ENCODE results near the gene TAGLN. TPM values are rescaled to one million over a fixed set of nuclear protein-coding genes. Genes with fewer than 3 reads are reported as not detected.
A peak's percentile ranks its signal among the peaks of the same experiment; 100 is the strongest.
"Not testable (repeated sequence)": the region's sequence is repeated elsewhere in the genome, so short reads cannot be mapped to it uniquely, and the experiment has no call there.

TAGLN gene
- total and polyA plus RNA-seq, 2 donors (not counting 1 experiment from before 2014, with no cell fraction given), result 824 to 4,435 TPM

DNA sequence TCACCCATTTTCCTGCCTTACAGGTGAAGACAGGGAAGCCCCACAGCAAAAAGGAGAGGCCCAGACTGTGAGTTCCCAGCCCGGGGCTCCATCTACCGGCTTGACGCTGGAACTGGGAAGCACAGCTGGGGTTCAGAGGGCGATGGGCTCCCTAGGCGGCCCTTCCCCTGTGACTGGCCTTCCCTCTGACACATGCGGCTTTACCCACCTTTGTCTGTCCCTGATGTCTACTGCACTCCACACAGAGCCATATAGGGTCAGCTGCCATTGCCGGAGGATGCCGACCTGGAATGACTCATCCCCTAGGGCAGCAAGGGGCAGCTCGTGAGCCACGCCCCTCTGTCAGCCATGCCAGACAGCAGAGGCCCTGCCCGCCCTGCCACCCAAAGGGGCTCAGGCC is 7.7 kb downstream of the TAGLN start:
- DNase-seq (ENCODE audit: low read depth in 2 of 2); H3K27me3 ChIP-seq (ENCODE audit: control insufficient read depth, insufficient read depth, low read length); H3K9me3 ChIP-seq (ENCODE audit: control insufficient read depth, insufficient read depth, low read depth, low read length); H3K27ac ChIP-seq (ENCODE audit: insufficient read depth, low read length); H3K9ac ChIP-seq (ENCODE audit: insufficient read depth, low read length); H4K20me1 ChIP-seq (ENCODE audit: control insufficient read depth, extremely low read depth, insufficient read depth, low read length); H2AFZ ChIP-seq (ENCODE audit: low read length); H3K4me2 ChIP-seq (ENCODE audit: extremely low read depth, insufficient read depth, low read length); H3K4me3 ChIP-seq (replicated peaks in 1 of 4; ENCODE audit: control extremely low read depth in 1 of 4, insufficient read depth in 1 of 4, low read depth in 3 of 4, low read length in 4 of 4): not testable (repeated sequence)
- Histone ChIP-seq H3K4me1 (ENCODE audit: control insufficient read depth, extremely low read depth, insufficient read depth, low read length) (peaks cover 28% of the 10 kb centered on the region), H3K79me2 (ENCODE audit: control insufficient read depth, insufficient read depth, low read length) (peaks cover 21% of the 10 kb centered on the region), H3K36me3 (ENCODE audit: control insufficient read depth, insufficient read depth, low read length) (peaks cover 16% of the 10 kb centered on the region)

DNA sequence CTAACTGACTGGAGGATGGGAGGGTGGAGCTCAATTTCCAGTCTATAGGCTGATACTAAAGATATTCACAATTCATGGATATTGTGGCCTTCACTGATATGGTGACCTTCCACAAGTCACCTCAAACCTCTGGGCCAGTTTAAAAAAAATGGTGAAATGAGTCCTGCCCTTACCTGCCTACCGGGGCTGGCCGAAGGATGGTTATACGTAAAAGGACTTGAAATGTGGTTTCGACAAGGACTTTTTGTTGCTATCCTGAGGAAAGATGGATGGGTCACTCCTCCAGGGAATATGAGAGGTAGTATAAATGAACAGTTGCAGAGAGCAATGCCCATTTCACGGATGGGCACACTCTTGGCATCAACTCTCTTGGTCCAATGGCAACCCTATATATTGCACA is 8.3 kb downstream of the TAGLN start:
- not testable (repeated sequence) for H3K9me3 ChIP-seq (ENCODE audit: control insufficient read depth, insufficient read depth, low read depth, low read length); H3K4me2 ChIP-seq (ENCODE audit: extremely low read depth, insufficient read depth, low read length); H3K4me3 ChIP-seq (replicated peaks in 1 of 4; ENCODE audit: control extremely low read depth in 1 of 4, insufficient read depth in 1 of 4, low read depth in 3 of 4, low read length in 4 of 4); H3K27ac ChIP-seq (ENCODE audit: insufficient read depth, low read length); H4K20me1 ChIP-seq (ENCODE audit: control insufficient read depth, extremely low read depth, insufficient read depth, low read length); H3K9ac ChIP-seq (ENCODE audit: insufficient read depth, low read length); H3K27me3 ChIP-seq (ENCODE audit: control insufficient read depth, insufficient read depth, low read length); DNase-seq (ENCODE audit: low read depth in 2 of 2); H2AFZ ChIP-seq (ENCODE audit: low read length)
- peaks cover 16% of the 10 kb centered on the region for H3K36me3 ChIP-seq (ENCODE audit: control insufficient read depth, insufficient read depth, low read length)
- H3K4me1 ChIP-seq (ENCODE audit: control insufficient read depth, extremely low read depth, insufficient read depth, low read length), result peaks cover 22% of the 10 kb centered on the region
- peaks cover 15% of the 10 kb centered on the region for H3K79me2 ChIP-seq (ENCODE audit: control insufficient read depth, insufficient read depth, low read length)

DNA sequence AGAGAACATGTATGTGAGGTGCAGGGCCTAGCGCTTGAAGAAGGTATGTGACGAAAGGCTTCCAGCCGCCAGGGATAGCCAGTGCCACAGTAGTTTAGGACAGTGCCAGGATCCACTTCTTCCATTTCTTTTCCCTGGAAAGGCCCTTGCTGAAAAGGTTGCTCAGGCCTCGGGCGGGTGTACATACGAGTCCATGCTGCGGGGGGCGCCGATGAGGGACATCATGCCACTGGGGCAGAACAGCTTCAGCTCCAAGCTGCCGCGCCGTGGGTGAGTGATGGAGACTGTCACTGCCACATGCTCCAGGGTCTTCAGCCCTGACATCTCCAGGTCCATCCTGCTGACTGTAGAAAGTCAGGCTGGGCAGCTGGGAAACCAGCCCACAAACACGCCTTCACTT is 9.5 kb downstream of the TAGLN start:
- Histone ChIP-seq H3K36me3 (ENCODE audit: control insufficient read depth, insufficient read depth, low read length) (peaks cover 12% of the 10 kb centered on the region), H3K4me1 (ENCODE audit: control insufficient read depth, extremely low read depth, insufficient read depth, low read length) (peaks cover 14% of the 10 kb centered on the region)
- not testable (repeated sequence) for H3K27ac ChIP-seq (ENCODE audit: insufficient read depth, low read length); DNase-seq (ENCODE audit: low read depth in 2 of 2); H4K20me1 ChIP-seq (ENCODE audit: control insufficient read depth, extremely low read depth, insufficient read depth, low read length); H3K4me2 ChIP-seq (ENCODE audit: extremely low read depth, insufficient read depth, low read length); H3K27me3 ChIP-seq (ENCODE audit: control insufficient read depth, insufficient read depth, low read length); H3K9me3 ChIP-seq (ENCODE audit: control insufficient read depth, insufficient read depth, low read depth, low read length); H2AFZ ChIP-seq (ENCODE audit: low read length); H3K4me3 ChIP-seq (replicated peaks in 1 of 4; ENCODE audit: control extremely low read depth in 1 of 4, insufficient read depth in 1 of 4, low read depth in 3 of 4, low read length in 4 of 4); H3K9ac ChIP-seq (ENCODE audit: insufficient read depth, low read length); H3K79me2 ChIP-seq (ENCODE audit: control insufficient read depth, insufficient read depth, low read length)

DNA sequence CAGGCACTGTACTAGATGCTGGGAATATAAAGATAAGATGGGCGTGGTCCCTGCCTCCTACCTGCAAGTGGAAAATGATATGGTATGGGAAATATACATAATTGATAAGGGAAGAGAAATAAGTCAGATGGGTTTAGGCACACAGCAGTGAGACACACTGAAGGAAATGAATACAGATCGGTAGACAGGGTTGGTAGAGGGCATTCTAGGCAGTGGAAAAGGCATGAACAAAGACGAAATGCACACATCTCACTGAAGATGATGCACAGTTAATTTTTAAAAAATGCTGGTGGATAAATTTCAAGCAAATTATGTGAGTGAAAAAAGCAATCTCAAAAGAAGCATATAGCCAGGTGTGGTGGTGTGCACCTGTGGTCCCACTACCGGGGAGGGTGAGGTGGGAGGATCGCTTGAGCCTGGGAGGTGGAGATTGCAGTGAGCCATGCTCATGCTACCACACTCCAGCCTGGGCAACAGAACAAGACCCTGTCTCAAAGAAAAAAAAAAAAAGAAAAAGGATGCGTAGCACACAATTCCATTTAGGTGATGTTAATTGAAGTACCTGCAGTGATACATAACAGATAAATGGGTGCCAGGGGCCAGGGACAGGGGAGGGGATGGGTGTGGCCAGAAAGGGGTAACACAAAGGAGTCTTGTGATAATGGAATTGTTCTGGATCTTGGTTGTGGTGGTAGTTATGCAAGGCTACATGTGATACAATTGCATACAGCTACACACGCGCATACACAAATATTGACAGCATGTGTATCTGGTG is 10.4 kb downstream of the TAGLN start:
- H3K79me2 ChIP-seq (ENCODE audit: control insufficient read depth, insufficient read depth, low read length); H3K27ac ChIP-seq (ENCODE audit: insufficient read depth, low read length); H3K4me2 ChIP-seq (ENCODE audit: extremely low read depth, insufficient read depth, low read length); H3K9ac ChIP-seq (ENCODE audit: insufficient read depth, low read length); H3K27me3 ChIP-seq (ENCODE audit: control insufficient read depth, insufficient read depth, low read length); H2AFZ ChIP-seq (ENCODE audit: low read length); H3K36me3 ChIP-seq (ENCODE audit: control insufficient read depth, insufficient read depth, low read length); H3K9me3 ChIP-seq (ENCODE audit: control insufficient read depth, insufficient read depth, low read depth, low read length); H4K20me1 ChIP-seq (ENCODE audit: control insufficient read depth, extremely low read depth, insufficient read depth, low read length); H3K4me1 ChIP-seq (ENCODE audit: control insufficient read depth, extremely low read depth, insufficient read depth, low read length); H3K4me3 ChIP-seq (replicated peaks in 1 of 4; ENCODE audit: control extremely low read depth in 1 of 4, insufficient read depth in 1 of 4, low read depth in 3 of 4, low read length in 4 of 4): not testable (repeated sequence)
- DNase-seq (ENCODE audit: low read depth in 2 of 2), result peak in 1 of 2 donors; percentile 55

DNA sequence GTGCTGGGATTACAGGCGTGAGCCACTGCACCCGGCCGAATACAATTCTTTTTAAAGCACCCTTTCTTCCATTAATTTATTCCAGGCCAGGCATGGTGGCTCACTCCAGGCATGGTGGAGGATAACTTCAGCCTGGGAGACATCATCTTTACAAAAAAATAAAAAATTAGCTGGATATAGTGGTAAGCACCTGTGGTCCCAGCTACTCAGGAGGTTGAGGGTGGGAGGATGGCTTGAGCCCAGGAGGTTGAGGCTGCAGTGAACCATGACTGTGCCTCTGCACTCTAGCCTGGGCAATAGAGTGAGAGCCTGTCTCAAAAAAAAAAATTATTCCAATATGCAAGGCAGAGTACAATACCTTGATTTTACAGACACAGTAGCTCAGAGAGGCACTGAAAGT is 11.4 kb downstream of the TAGLN start:
- H3K9ac ChIP-seq (ENCODE audit: insufficient read depth, low read length), result no peak overlapping the region
- TF ChIP-seq EZH2 (IDR thresholded peaks at IDR 0.05; ENCODE audit: low read length, missing control alignments), result no peak
- TF ChIP-seq, protein P1, sequence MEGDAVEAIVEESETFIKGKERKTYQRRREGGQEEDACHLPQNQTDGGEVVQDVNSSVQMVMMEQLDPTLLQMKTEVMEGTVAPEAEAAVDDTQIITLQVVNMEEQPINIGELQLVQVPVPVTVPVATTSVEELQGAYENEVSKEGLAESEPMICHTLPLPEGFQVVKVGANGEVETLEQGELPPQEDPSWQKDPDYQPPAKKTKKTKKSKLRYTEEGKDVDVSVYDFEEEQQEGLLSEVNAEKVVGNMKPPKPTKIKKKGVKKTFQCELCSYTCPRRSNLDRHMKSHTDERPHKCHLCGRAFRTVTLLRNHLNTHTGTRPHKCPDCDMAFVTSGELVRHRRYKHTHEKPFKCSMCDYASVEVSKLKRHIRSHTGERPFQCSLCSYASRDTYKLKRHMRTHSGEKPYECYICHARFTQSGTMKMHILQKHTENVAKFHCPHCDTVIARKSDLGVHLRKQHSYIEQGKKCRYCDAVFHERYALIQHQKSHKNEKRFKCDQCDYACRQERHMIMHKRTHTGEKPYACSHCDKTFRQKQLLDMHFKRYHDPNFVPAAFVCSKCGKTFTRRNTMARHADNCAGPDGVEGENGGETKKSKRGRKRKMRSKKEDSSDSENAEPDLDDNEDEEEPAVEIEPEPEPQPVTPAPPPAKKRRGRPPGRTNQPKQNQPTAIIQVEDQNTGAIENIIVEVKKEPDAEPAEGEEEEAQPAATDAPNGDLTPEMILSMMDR (conservative IDR thresholded peaks at IDR 0.05 in 1 of 2, IDR thresholded peaks at IDR 0.05 in 1 of 2; ENCODE audit: low read depth in 1 of 2, low read length in 2 of 2), result no peak

More for the DNA sequence above, 11.4 kb downstream of the TAGLN start:
- no peak overlapping the region for H2AFZ ChIP-seq (ENCODE audit: low read length)
- no peak overlapping the region for H3K4me2 ChIP-seq (ENCODE audit: extremely low read depth, insufficient read depth, low read length)
- no peak for DNase-seq (ENCODE audit: low read depth in 2 of 2)
- H3K4me1 ChIP-seq (ENCODE audit: control insufficient read depth, extremely low read depth, insufficient read depth, low read length), result no peaks in the 10 kb centered on the region
- H3K9me3 ChIP-seq (ENCODE audit: control insufficient read depth, insufficient read depth, low read depth, low read length), result no peaks in the 10 kb centered on the region
- H3K36me3 ChIP-seq (ENCODE audit: control insufficient read depth, insufficient read depth, low read length), result peaks cover 3% of the 10 kb centered on the region
- H3K4me3 ChIP-seq (replicated peaks in 1 of 4; ENCODE audit: control extremely low read depth in 1 of 4, insufficient read depth in 1 of 4, low read depth in 3 of 4, low read length in 4 of 4), result no peak overlapping the region
- no peaks in the 10 kb centered on the region for H3K27me3 ChIP-seq (ENCODE audit: control insufficient read depth, insufficient read depth, low read length)
- H3K27ac ChIP-seq (ENCODE audit: insufficient read depth, low read length), result no peak overlapping the region
- no peaks in the 10 kb centered on the region for H4K20me1 ChIP-seq (ENCODE audit: control insufficient read depth, extremely low read depth, insufficient read depth, low read length)
- H3K79me2 ChIP-seq (ENCODE audit: control insufficient read depth, insufficient read depth, low read length), result no peaks in the 10 kb centered on the region

Data from fibroblast of lung (primary cell).